ENCODE data around the gene CCS.

CCS gene

DNA sequence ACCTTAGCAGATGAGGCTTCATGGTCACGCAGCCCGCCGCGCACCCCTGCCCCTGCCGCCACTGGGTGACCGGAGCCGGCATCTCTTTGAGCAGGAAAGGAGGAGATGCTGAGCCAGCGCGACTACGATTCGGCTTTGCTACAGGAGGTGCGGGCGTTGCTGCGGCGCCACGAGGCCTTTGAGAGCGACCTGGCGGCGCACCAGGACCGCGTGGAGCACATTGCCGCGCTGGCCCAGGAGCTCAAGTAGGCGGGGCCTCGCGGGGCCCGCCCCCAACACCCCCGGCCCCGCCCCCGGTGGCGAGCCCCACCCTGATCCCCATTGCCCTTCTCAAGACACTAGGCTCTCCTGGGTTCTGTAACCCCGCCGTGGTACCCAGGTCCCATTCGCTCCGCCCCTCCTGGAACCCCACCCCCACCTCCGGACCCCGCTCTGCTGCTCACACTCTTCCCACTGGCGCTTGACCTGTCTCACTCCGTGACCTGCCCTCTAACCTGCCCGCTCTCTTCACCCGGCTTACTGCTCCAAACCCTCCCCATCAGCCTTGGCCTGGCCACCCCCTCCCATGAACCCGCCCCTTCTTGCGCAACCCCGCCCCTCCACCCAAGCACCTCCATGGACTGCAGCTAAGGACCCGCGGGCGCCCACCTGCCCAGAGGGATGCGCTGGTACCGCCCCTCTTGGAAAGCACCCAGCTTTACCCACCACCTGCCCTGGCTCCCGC lies 33.7 kb upstream of the CCS start:
- Histone ChIP-seq H3K4me1 (ENCODE audit: control insufficient read depth in 1 of 2, insufficient read depth in 1 of 2, low read depth in 1 of 2, low read length in 1 of 2) (no peaks in the 10 kb centered on the region), H3K9me3 (no peaks in the 10 kb centered on the region), H3K27me3 (peaks cover 49% of the 10 kb centered on the region), H3K4me3 (ENCODE audit: low read depth in 1 of 2, low read length in 1 of 2) (no peak overlapping the region), H3K36me3 (no peaks in the 10 kb centered on the region), H3K27ac (no peak overlapping the region)
- TF ChIP-seq, protein P1, sequence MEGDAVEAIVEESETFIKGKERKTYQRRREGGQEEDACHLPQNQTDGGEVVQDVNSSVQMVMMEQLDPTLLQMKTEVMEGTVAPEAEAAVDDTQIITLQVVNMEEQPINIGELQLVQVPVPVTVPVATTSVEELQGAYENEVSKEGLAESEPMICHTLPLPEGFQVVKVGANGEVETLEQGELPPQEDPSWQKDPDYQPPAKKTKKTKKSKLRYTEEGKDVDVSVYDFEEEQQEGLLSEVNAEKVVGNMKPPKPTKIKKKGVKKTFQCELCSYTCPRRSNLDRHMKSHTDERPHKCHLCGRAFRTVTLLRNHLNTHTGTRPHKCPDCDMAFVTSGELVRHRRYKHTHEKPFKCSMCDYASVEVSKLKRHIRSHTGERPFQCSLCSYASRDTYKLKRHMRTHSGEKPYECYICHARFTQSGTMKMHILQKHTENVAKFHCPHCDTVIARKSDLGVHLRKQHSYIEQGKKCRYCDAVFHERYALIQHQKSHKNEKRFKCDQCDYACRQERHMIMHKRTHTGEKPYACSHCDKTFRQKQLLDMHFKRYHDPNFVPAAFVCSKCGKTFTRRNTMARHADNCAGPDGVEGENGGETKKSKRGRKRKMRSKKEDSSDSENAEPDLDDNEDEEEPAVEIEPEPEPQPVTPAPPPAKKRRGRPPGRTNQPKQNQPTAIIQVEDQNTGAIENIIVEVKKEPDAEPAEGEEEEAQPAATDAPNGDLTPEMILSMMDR (IDR thresholded peaks at IDR 0.05), result no peak

DNA sequence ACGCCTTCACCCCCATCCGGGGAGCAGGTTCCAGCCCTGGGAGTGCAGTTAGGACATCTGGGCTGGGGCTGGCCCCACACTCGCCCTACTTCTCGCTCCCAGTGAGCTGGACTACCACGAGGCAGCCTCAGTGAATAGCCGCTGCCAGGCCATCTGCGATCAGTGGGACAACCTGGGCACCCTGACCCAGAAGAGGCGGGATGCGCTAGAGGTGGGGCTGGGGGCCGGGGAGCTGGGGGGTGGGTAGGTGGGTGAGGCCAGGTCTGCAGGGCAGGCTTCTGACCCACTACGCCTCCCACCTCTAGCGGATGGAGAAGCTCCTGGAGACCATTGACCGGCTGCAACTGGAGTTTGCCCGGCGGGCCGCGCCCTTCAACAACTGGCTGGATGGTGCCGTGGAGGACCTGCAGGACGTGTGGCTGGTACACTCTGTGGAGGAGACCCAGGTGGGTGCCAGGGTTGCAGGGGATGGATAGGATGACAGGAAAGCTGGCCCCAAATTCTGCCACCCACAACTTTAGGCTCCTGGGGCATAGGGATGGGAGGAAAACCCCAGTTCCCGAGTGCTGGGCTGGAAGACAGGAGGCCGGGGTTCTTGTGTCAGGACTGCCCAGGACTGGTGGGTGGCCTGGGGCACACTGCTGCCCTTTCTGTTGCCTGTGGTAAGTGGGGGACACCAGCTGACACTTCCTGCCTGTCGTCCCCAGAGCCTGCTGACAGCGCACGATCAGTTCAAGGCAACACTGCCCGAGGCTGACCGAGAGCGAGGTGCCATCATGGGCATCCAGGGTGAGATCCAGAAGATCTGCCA lies 32.9 kb upstream of the CCS start:
- TF ChIP-seq, protein P1 (IDR thresholded peaks at IDR 0.05), result no peak
- H3K27ac ChIP-seq, result no peak overlapping the region
- no peaks in the 10 kb centered on the region for H3K9me3 ChIP-seq
- no peaks in the 10 kb centered on the region for H3K36me3 ChIP-seq
- H3K4me3 ChIP-seq (ENCODE audit: low read depth in 1 of 2, low read length in 1 of 2), result no peak overlapping the region
- H3K27me3 ChIP-seq, result peaks cover 49% of the 10 kb centered on the region
- H3K4me1 ChIP-seq (ENCODE audit: control insufficient read depth in 1 of 2, insufficient read depth in 1 of 2, low read depth in 1 of 2, low read length in 1 of 2), result no peaks in the 10 kb centered on the region

DNA sequence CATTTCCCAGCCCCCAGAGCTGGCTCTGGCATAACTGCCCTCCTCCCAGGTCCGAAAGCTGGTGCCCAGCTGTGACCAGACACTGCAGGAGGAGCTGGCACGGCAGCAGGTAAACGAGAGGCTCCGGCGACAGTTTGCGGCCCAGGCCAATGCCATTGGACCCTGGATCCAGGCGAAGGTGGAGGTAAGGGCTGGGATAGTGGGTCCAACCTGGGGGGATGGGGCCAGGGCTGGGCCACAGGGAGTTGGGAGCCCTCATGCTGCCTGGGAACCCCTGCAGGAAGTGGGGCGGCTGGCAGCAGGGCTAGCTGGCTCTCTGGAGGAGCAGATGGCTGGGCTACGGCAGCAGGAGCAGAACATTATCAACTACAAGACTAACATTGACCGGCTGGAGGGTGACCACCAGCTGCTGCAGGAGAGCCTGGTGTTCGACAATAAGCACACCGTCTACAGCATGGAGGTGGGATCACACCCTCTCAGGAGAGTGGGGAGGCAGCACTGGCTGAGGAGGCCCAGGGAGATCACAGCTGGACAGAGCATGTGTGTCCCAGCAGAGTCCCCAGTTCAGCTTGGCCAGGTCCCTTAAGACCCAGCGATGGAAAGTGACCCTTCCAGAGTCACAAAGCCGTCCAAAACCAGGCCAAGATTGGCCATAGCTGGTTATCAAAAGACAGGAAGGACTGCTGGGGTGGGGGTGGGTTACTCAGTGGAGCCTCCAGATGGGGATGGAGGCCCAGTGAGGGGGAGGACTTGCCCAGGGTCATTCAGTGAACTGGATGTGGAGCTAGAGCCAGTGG lies 31.6 kb upstream of the CCS start:
- Histone ChIP-seq H3K27ac (no peak overlapping the region), H3K27me3 (peaks cover 55% of the 10 kb centered on the region), H3K36me3 (no peaks in the 10 kb centered on the region), H3K9me3 (no peaks in the 10 kb centered on the region), H3K4me3 (ENCODE audit: low read depth in 1 of 2, low read length in 1 of 2) (no peak overlapping the region), H3K4me1 (ENCODE audit: control insufficient read depth in 1 of 2, insufficient read depth in 1 of 2, low read depth in 1 of 2, low read length in 1 of 2) (no peaks in the 10 kb centered on the region)
- TF ChIP-seq, protein P1 (IDR thresholded peaks at IDR 0.05), result no peak

DNA sequence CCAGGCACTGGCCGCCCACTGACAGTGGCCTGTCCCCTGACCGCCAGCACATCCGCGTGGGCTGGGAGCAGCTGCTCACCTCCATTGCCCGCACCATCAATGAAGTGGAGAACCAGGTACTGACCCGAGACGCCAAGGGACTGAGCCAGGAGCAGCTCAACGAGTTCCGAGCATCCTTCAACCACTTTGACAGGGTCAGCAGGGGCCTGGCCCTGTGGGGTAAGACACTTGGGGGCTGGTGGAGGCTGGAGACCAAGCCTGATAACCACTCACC lies 31.1 kb upstream of the CCS start:
- no peak overlapping the region for H3K4me3 ChIP-seq (ENCODE audit: low read depth in 1 of 2, low read length in 1 of 2)
- H3K27me3 ChIP-seq, result peaks cover 59% of the 10 kb centered on the region
- H3K36me3 ChIP-seq, result no peaks in the 10 kb centered on the region
- H3K4me1 ChIP-seq (ENCODE audit: control insufficient read depth in 1 of 2, insufficient read depth in 1 of 2, low read depth in 1 of 2, low read length in 1 of 2), result no peaks in the 10 kb centered on the region
- H3K9me3 ChIP-seq, result no peaks in the 10 kb centered on the region
- TF ChIP-seq, protein P1 (IDR thresholded peaks at IDR 0.05), result no peak
- H3K27ac ChIP-seq, result no peak overlapping the region

DNA sequence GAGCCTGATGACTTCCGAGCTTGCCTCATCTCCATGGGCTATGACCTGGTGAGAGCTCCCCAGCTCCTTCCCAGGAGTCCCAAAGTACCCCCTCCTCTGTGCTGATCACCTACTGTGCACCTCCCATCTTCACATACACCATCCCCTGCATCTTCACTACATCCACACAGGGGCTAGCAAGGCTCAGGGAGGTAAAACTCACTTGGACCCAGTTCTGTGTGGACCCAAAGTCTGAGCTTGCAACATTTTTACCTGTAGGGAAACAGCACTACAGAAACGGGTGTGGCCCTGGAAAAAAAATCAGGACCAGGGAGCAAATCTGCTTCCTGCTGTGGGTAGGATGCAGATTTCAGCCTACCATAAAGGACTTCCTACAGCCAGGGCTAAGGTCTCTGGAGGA lies 30.7 kb upstream of the CCS start:
- TF ChIP-seq, protein P1 (IDR thresholded peaks at IDR 0.05), result no peak
- no peaks in the 10 kb centered on the region for H3K36me3 ChIP-seq

More for the DNA sequence above, 30.7 kb upstream of the CCS start:
- Histone ChIP-seq H3K27ac (no peak overlapping the region), H3K27me3 (peaks cover 59% of the 10 kb centered on the region), H3K4me1 (ENCODE audit: control insufficient read depth in 1 of 2, insufficient read depth in 1 of 2, low read depth in 1 of 2, low read length in 1 of 2) (no peaks in the 10 kb centered on the region), H3K9me3 (no peaks in the 10 kb centered on the region), H3K4me3 (ENCODE audit: low read depth in 1 of 2, low read length in 1 of 2) (no peak overlapping the region)

All from neutrophil (primary cell).